Endometrial microvascular endothelial cells (primary cell): ENCODE data around the gene TARM1. TPM values are rescaled to one million over a fixed set of nuclear protein-coding genes. Genes with fewer than 3 reads are reported as not detected.
"Not testable (repeated sequence)": the region's sequence is repeated elsewhere in the genome, so short reads cannot be mapped to it uniquely, and the experiment has no call there.

Source experiments
- in situ Hi-C: cut with HindIII; loops from 2 replicates; pipeline ENCODE4 v1.10.0; 2017; ENCODE audit warnings: low sequenced_read_pairs, low pct_unique_long_range_greater_than_20kb; ENCODE audit errors: inconsistent ontology term
- total RNA-seq: library from RNA; depleted of rRNA; stranded (reverse); fragments of >200 nt; gene quantifications from one replicate; pipeline ENCODE4 v1.2.3, GENCODE V29; 2015; ENCODE audit errors: inconsistent ontology term

TARM1 gene
- total RNA-seq, 1 donor from 2014 or later, result not detected

DNA sequence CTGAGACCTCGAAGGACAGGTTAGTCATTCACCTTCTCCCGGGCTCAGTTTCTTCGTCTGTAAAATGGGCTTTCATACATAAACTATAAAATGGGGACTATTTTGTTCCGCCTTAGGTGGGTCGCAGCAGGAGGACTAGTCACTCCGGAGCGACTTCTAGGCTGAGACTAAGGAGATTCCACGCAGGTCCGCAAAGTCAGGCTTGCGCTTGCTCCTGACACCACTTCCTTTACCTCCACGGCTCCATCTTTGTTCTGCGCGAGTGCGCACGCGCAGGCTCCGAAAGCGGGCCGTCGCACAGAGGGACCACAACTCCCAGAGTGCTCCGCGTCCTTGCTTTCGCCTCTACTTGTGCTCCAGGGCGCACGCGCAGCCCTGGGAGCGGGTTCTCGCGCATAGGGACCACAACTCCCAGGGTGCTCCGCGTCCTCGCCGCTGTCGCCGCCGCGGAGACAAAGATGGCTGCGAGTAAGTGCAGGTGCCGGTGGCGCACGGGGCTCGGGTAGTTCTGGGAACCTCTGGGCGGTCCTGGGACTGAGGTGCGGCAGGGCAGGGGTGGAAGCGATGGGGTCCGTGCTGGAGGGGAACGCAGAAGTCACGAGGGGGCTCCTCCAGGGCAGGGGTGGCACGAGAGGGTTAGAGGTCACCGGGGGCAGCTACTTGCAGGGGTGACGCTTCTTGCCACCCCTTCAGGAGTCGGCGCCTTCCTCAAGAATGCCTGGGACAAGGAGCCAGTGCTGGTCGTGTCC, 21.4 kb upstream of the TARM1 start, which contains the start of gene NDUFA3:
Gene NDUFA3, plus strand, starts transcription at position 435 of the 749 bp plus-strand sequence. Its CDS starts 24 bp downstream, at position 459.
- in situ Hi-C loops, result no loop called here

DNA sequence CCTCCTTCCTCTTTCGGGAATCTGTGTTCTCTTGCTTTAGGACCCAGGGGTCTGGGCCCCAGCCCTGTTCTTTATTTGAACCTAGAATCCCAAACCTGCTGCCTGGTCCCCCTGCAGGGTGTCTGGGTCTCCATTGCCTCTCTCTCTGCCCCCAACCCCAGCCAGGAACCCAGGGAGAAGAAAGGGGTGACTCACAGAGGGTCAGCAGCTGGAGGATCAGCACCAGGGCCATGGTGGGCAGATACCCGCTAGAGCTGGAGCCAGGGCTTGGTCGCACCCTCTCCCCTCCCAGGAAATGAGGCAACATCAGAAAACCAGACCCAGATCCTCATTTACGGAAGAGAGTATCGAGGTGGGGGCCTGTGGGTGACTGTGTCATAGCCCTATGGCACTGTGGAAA, 19.4 kb upstream of the TARM1 start, which contains the start of gene OSCAR:
Gene OSCAR, minus strand, starts transcription at position 243 of the 400 bp plus-strand sequence. Its CDS starts 11 bp downstream, at position 232.
- in situ Hi-C loops, result no loop called here

DNA sequence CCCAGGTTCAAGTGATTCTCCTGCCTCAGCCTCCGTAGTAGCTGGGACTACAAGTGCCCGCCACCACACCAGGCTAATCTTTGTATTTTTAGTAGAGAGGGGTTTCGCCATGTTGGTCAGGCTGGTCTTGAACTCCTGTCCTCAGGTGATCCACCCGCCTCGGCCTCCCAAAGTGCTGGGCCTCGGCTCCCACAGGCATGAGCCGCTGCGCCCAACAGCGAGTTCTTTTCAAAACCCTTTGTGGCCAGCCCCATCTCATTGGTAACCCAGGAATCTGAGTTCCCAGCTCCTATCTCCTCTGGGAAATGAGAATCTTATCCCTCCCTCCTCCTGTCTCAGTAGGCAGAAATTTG, 18.7 kb upstream of the TARM1 start:
- in situ Hi-C loops, result not testable (repeated sequence)

DNA sequence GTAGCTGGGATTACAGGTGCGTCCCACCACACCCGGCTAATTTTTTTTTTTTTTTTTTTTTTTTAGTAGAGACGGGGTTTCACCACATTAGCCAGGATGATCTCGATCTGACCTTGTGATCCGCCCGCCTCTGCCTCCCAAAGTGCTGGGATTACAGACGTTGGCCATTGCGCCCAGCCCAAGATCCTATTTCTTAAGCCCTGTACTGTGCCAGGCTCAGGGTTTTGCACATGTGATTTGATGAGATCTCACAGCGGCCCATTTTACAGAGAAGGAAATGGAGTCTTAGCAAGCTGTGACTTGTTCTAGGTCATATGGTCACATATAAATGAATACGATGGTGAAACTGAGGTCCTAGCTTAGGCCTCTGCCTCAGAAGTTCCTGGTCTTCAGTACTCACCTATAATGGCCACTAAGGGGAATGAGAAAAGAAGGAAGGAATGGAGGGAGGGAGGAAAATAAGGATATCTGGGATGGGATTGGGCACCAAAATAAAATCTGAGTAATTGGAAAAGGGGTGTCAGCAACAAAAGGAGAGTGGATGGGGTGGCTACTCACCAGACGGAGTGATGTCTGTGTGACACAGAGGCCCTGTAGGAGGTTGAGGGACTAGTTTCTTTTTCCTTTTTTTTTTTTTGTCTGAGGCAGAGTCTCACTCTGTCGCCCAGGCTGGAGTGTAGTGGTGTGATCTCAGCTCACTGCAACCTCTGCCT, 18.2 kb upstream of the TARM1 start:
- in situ Hi-C loops, result no loop called here

DNA sequence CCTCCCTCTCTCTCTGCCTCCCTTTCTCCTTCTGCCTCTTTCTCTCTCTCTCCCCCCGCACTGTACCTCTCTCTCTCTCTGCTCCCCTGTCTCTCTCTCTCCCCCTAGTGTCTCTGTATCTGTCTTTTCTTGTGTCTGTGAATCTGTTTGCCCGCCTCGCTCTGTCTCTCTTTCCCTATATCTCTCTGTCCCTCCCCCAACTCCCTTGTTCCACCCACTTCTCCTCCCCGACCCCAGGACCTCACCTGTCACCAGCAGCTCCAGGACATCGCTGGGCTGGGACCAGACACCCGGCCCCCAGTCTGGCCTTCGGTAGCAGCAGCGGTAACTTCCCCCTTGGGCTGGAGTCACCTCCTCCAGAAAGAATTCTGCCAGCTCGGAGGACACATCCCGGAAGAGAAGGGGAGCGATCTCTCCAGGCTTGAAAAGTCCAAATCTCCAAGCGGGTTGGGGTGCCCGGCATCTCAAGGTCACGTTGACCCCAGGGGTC, 15.5 kb upstream of the TARM1 start:
- in situ Hi-C loops, result no loop called here

DNA sequence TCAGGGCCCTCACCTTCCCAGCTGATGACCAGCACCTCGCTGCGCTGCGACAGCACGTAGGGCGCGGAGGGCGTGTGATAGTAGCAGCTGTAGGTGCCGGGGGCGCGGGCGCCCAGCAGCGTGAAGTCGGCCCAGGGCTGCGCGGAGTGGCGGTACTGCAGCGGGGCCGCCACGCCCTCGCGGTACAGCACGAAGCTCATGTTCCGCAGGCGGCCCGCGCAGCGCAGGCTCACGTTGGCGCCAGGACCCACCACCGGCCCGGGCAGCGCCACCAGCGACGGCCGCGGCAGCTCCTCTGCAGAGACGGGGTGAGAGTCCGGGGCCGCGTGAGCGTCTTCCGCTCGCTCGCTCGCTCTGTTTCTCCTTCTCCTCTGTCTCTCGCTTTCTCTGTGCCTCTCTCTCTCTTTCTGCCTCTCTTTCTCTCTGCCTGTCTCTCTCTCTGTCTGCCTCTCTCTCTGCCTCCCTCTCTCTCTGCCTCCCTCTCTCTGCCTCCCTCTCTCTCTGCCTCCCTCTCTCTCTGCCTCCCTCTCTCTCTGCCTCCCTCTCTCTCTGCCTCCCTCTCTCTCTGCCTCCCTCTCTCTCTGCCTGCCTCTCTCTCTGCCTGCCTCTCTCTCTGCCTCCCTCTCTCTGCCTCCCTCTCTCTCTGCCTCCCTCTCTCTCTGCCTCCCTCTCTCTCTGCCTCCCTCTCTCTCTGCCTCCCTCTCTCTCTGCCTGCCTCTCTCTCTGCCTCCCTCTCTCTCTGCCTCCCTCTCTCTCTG, 14.9 kb upstream of the TARM1 start:
- in situ Hi-C loops, result not testable (repeated sequence)

DNA sequence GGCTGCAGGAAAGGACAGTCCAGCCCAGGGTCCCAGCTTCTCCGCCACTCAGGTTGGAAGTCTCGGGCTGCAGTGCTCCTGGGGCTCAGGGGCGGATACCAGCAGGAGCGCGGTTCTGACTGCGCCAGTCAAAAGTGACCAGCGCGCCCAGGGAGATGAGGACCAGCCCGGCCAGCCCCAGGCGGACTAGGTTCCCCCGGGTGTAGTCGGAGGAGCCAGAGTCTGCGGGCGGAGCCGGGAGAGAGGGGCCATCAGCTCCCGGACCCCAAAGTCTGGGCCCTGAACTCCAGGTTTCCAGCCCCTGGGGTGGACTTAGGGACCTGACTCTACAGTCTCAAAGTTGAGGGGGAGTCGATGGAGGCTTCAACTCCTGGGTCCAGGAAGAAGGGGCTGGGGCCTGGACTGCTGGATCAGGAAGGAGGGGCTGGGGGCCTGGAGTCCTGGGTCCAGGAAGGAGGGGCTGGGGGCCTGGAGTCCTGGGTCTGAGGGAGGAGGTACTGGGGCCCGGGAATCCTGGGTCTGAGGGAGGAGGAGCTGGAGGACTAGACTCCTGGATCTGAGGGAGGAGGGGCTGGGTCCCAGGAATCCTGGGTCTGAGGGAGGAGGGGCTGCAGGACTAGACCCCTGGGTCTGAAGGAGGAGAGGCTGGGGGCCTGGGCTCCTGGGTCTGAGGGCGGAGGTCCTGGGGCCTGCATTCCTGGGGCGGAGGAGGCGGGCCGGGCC, 14.1 kb upstream of the TARM1 start:
- in situ Hi-C loops, result no loop called here

DNA sequence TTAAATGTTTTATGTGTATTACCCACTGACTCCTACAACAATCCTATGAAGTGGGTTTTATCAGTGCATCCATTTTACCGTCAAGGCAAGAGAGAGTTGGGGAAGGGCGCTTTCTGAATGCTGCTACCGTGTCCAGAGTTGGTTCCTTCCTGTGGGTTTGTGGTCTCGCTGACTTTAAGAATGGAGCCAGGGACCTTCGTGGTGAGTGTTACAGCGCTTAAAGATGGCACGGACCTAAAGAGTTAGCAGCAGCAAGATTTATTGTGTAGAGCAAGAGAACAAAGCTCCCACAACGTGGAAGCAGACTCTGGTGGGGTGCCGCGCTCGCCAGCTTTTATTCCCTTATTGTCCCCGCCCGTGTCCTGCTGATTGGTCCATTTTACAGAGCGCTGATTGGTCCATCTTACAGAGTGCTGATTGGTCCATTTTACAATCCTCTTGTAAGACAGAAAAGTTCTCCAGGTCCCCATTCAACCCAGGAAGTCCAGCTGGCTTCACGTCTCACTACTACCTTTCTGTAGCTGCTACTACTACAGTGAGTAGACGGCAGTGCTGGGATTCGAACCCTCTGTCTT, 13.3 kb upstream of the TARM1 start:
- in situ Hi-C loops, result no loop called here

DNA sequence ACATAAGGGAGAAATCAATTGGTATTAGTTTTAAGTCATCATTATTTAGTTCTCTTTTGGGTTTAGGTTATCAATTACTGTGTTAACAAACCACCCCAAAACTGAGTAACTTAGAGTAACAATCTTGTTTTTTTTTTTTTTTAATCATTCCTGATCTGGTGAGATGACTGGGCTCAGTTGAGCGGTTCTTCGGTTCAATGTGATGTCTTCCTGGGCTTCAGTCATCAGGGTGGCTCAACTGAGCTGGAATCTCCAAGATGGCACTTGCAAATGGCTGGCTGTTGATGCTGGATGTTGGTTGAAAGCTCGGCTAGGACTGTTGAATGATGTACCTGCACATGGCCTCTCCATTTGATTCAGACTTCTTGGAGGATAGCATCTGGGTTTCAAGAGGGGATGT, 3.2 kb upstream of the TARM1 start:
- in situ Hi-C loops, result no loop called here

DNA sequence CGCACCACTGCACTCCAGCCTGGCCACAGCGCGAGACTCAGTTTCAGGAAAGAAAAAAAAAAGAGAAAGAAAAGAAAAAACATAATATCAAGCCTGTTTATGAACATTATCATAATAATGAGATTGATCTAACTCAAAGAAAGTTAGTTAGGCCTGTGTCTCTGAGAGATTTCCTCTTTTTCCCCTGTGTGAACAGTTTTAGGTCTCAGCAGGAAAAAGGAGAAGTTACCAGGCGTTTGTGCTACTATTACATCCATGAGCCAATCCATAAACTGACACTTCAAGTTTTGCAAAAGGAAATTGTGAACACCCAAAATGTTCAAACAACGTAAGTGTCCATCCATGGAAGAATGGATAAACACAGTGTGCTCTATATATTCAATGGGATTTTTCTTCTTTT, 3.8 kb downstream of the TARM1 start:
- in situ Hi-C loops, result no loop called here

DNA sequence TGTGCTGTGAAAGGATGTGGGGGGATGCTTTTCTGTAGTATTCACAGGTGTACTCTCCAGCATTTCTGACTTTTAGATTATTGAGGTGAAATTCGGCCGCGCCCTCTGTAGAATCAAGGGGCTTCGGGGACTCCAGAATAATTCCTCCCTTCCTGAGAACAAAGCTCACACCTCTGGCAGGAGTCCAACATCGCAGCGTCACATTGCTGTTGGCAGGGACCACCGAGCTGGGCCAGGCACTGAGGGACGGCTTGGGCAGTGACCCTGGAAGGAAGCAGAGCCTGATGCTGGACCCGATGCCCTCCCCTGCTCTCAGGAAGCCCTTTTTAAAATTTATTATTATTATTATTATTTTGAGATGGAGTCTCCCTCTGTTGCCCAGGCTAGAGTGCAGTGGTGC, 6.3 kb downstream of the TARM1 start:
- in situ Hi-C loops, result no loop called here

DNA sequence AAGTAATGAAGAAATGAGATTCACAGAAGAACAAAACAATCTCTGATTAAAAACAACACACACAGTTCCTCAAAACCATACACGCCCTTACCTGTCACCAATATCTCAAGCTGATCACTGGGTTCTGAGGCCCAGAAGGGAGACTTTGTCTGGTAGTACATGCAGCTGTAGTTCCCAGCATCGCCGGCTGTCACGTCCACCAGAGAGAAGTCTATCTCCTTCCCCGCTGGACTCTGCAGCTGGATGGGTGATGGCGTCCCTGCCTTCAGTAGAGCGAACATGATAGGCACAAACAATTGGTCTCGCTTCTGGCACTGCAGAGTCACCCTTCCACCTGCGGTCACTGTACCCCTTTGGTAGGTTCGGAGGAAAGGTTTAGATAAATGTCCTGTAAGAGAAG, 7.3 kb downstream of the TARM1 start:
- in situ Hi-C loops, result no loop called here

DNA sequence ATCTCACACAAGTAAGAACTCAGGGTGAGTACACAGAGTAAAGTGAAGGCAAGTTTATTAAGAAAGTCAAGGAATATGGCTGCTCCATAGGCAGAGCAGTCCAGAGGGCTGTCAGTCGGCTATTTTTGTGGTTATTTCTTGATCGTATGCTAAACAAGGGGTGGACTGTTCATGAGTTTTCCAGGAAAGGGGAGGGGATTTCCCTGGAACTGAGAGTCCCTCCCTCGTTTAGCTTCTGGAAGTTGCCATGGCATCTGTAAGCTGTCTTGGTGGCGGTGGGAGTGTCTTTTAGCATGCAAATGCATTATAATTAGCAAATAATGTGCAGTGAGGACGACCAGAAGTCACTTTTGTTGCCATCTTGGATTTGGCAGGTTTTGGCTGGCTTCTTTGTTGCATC, 11.7 kb downstream of the TARM1 start:
- in situ Hi-C loops, result no loop called here

DNA sequence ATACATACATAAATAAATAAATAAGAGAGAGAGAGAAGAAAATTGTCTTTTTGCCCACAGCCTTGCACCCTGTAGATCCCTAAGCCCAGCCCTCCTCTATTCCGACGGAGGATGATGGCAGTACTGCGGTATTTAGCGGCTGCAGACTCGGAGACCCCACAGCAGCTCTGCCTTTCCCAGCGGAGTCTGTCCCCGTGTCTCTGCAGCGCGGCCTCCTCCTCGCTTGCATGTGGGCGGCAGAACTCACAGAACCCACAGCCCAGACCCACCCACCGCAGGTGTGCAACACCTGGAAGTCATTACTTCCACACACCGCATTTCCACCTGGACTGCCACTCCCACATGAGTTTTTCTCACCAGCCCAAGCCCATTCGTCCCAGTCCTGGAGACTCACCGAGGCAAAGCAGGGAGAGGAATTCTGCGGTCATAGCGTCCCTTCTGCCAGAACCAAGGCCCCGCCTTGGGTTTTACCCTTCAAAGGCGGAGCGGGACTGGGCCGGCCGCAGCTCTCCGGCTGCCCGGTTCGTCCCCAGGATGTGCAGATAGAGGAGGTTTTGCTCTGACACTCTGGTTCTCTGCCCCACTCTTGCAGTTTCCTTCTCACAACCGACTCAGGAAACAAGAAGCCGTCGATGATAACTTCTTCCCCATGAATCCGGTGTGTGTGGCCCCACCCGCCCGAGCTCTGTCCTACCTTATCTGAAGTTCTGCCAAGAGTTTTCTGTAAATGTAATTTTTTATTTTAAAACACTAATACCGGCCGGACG, 17.6 kb downstream of the TARM1 start, which contains the start of gene VSTM1:
Gene VSTM1, minus strand, starts transcription at position 548 of the 767 bp plus-strand sequence. Its CDS starts 120 bp downstream, at position 428.
- in situ Hi-C loops, result no loop called here

DNA sequence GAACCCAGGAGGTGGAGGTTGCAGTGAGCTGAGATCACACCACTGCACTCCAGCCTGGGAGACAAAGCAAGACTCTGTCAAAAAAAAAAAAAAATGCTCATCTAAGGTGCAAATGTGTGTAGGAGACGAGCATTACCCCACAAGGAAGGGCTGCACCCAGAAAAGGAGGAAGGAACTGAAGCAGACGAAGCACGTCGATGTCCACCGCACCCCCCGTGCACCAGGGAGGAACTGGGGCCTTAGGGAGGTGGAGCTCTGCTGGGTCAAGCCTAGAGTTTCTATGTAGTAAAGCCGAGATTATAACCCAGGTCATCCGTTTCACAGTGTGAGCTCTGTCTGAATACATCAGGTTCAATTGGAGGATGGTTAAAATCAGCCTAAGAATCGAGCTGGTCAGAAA, 18.5 kb downstream of the TARM1 start:
- in situ Hi-C loops, result no loop called here

DNA sequence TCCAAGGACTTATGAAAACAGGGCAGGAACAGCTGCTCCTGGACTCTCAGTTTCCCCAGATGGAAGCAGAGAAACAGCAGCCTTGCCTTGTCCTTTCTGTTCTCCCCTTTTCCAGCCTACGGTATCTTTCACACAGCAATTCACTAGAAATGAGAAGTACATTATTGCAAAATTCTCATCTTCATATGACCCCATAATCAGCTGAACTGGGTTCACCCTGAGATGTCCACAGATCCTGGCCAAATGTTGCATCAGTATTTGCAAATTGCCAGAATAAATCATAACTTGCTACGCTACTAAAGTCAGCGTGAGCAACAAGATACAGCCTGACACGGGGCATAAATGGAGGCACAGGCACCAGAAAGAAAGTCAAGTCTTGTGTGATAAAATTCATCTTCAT, 33.5 kb downstream of the TARM1 start:
- in situ Hi-C loops, result loop anchor here (25.0 kb wide), 1 partner anchor 135 kb away; the partner anchor contains the start of gene CACNG7

DNA sequence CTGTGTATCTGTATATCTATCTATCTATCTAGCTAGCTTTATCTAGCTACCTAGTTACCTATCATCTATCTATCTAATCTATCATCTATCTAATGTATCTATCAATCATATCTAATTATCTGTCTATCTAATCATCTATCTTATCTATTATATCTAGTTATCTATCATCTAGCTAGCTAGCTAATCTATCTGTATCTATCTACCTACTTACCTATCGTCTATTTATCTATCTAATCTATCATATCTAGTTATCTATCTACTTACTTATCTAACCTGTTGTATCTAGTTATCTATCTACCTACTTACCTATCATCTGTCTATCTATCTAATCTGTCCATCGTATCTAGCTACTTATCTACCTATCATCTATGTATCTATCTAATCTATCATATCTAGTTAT, 35.4 kb downstream of the TARM1 start:
- in situ Hi-C loops, result loop anchor here (25.0 kb wide), 1 partner anchor 133 kb away; the partner anchor contains the start of gene CACNG7
